ENCODE measurements around the gene SLU7.

SLU7 gene

DNA sequence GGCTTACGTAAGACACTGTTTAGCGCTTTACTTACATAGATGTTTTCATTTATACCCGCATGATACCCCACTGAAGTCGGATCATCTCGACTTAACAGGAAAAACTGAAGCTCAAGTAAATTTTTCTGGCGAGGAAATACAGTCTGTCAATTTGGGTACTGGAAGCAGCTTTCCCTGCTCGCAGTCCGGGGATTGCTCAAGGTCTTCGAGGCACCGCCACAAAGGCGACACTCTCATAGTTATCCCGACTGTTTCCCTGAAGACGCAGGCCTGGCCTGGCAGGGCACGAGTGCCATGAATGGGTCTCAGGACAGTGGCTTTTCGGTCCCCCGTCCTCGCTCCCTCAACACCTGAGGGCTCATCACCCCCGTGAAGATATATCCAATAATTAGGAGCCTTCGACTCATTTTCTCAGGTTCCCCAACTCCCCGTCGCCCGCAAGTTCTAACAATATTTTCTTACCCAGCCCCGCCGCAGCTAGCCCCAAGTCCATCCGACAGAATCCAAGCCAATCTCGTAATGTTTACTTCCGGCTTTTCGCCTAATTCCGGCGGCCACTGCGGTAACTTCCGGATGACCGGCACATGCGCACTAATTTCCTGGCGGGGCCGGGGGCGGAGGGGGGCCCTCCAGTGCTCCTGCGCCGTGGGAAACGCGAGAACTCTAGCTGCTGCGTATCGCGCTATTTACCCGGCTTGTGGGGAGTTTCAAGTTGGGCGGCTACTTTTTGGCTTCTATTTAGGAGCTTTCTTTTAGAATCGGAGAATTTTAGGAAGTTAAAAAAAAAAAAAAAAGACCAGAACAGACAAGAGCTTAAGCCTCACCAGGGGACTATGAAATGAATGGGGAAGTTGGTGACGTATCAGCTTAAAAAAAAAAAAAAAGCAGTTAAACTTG is at the start of gene SLU7:
Gene SLU7, minus strand, starts transcription at position 521 of the 897 bp plus-strand sequence. CDS start 3,787 bp downstream, outside the sequence.
- peak; percentile 92 for DNase-seq

DNA sequence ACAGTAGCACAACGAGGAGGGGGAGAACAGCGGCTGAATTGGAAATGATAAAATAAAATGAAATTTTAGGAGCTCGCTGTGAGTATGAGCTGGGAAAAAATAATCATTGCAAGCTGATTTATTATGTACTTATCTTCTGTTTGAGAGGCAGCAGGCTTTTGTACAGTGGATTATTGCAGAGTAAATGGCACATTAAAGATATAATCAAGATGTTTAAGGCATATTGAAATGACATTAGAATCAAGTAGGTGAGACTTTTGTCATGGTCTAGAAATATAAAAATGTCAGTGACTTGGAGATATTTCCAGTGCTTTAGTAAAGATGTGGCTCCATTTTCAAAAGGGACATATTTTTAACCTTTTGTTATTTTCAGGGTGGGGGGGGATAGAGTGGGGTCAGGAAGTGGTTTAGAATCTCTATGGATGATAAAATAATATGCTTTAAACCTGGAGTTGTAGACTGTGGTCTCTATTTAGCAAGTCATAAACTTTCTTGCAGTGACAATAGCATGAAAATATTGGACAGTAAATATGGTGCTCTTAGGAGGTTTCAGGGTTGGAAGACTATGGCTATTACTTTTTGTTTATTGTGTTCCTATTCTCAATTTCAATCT is 49.6 kb upstream of the SLU7 start:
- no peak for DNase-seq

DNA sequence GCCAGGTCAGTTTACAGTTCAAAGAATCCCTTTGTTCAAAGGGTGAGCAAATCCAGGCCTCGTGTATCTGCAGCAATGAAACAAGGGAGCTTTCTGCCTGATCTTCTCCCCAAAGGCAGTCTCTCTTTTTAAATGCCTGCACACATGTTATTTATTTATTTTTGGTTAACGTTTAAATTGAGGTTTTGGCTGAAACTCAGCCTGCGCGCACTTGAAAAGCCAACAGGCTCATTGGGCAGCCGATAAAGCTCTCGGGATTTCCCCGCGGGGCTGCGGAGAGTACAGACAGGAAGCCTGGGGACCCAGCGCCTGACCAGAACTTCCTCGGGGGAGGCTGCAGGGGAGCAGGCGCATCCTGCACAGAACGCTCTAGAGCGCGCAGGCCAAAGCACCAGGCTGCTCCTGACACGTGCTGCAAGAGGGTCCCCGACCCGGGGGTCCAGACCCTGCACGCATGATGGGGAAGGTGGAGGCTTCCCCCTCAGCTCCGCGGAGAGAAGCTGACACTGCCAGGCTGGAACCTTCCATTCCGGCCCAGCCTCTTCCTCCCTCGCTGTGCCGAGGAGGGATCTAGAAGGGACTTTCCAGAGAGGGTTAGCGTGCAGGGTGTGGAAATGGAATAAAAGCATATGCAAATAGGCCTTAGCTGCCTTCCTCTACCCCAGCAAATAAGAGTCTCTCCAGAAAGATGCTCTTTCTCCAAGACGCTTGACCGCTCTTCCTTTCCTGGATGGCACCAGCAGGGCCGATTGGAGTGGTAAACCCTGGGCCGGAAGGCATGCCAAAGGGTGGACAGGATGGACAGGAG is 48.9 kb upstream of the SLU7 start:
- peak; percentile 64 for DNase-seq

DNA sequence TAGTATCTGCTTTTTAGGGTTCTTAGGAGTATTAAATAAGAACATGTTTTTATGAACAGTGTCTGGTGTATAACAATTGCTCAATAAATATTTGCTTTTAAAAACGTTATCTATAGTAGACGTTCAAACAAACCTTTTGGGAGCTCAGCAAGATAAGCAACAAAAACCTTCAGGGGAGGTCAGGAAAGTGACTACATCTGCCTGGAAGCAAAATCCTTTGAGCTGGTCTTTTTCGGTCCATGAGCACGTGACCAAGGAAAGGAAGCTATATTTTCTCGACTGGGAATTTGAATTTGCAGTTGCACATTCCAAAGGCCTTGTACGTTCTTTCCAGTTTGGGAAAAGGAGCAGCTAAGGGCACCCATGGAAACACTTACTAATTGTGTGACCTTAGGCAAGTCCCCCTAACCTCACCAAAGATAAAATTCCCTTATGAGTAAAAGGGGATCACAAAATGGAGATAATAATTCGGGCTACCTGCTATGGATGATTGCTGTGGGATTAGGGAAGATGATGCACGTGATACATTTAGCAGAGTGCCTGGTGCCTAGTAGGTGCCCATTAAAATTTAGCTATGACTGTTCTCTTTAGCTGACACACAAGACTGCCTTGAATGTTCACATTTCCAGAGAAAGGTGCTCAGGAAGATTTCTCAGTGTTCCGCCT is 48.1 kb upstream of the SLU7 start:
- DNase-seq: no peak

DNA sequence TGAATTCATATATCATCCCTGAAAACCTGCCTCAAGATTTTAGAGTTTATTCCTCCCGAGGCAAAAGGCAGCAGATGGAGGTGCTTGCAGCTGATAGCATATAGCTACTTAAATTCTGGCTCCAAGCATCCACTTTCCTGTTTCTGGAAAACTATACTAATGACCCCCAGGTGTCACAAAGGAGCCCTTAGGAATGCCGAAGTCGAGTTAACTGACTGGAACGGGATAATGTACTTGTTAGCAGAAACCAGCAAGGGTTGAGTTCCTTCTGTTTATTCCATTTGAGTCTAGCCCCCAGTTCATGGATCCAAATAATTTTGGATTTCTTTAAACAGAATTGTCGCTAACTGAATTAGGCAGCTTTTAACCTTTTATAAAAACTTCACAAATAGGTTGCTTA is 47.2 kb upstream of the SLU7 start:
- no peak for DNase-seq

DNA sequence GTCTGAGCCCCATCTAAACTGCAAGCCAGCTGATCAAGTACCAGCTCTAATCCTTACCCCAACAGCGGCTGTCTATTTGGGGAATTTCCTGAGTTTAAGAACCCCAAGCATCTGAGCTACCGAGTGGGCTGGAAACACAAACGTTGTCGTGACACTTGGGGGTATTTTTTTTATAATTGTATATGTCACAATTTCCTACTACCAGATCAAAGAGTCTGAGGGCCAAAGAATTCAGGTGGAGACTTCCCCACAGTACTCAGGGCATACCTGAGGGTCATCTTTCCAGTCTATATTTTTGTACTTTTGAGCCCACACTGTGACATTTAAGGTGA is 45.6 kb upstream of the SLU7 start:
- DNase-seq: no peak

DNA sequence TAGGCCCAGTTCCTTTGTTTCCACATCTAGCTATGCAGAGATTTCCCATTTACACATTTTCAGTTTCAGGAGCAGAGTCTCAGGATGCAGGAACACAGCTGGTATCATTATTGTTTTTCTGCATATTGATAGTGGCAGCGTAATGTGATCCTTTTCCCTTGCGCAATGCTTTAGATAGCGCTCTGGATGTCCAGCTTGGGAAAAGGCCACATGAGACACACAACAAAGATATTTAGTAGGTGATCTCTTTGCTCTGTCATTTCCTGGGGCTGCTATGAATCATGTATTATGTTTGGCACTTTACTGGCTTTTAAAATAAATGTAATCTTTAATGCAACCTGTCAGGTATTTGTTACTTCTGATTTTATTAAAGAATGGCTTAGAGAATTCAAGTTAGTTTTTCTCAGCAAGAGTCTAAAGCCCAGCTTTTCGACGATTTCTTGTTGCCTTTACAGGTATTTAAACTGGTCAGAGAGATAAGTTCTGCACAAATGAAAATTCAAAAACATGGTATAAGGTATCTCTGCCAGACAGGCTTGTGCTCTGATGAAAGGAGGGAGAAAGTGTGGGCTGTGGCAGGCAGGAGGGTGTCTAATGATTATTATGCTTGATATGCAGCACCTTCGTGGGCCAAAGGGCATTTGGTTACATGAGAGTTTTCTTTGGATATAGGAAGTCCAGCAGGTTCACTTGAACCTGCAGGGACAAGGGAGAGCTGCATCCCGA is 45.0 kb upstream of the SLU7 start:
- DNase-seq: no peak

DNA sequence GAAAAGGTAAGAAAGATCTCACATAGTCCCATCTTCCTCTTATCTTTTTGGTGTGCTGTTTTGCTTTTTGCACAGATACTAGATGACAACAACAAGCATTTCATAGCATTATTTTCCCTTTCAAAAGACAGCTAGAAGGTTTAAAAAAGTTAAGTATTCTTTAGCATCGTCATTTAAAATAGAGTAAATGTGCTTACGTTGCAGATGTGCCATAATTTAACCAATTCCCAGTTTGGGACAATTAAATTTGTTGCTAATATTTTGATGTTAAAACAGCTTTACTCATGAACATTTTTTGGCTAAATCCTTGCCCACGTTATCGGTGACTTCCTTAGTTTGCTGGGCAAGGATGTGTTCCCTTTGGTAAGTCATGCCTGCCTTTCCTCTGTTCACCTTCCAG is 44.3 kb upstream of the SLU7 start:
- DNase-seq: no peak

DNA sequence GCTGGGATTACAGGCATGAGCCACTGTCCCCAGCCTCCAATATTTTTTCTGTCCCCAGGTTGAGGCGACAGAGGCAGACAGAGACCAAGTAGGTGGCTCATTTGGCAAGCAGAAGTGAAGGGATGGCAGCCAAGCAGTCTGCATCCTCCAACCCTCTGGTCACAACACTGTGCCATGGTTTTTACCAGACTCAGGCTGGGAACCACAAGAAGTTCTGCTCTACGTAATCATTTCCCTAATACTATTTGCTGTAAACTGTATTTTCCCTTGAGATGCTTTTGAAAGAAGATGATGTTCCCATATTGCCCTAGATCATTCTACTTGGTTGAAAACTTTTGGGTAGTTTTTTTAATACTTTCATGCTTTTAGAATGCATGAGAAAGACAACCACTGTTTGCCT is 43.3 kb upstream of the SLU7 start:
- no peak for DNase-seq

DNA sequence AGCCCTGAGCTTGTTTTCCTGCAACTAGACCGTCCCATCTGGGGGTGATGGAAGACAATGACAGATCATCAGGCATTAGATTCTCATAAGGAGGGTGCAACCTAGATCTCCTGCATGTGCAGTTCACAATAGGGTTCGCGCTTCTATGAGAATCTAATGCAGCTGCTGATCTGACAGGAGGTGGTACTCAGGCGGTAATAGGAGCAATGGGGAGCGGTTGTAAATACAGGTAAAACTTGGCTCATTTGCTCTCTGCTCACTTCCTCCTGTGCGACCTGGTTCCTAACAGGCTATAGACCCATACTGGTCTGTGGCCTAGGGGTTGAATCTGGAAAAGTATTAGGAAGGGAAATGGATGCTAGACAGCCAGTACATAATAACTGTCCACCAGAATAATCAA is 42.5 kb upstream of the SLU7 start:
- DNase-seq: no peak

DNA sequence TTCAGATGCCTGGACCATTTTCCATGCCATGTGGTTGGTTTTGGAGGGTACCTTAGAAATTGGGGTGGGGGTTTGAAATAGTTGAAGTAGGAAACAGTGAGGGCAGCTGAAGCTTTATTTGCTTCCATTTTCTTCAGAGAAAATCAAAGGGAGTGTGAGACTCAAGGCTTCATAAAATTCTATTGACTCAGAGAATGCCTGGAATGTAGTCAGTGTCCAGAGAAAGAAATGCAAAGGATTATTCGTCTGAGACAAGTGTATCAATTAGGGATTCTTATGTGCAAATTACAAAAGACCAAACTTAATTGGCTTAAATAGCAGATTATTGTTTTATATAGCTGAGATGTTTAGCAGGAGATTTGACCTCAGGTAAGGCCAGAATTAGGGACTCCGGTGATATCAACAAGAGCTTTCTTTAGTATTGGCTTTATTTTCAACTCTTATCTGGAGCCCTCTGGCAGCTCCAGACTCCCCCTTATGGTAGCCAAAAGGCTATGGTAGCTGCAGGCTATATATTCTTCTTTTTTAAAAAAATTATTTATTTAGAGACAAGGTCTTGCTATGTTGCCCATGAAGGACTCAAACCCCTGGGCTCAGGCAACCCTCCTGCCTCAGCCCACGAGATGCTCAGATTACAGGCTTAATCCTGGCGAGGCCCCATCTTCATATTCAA is 41.6 kb upstream of the SLU7 start:
- no peak for DNase-seq

DNA sequence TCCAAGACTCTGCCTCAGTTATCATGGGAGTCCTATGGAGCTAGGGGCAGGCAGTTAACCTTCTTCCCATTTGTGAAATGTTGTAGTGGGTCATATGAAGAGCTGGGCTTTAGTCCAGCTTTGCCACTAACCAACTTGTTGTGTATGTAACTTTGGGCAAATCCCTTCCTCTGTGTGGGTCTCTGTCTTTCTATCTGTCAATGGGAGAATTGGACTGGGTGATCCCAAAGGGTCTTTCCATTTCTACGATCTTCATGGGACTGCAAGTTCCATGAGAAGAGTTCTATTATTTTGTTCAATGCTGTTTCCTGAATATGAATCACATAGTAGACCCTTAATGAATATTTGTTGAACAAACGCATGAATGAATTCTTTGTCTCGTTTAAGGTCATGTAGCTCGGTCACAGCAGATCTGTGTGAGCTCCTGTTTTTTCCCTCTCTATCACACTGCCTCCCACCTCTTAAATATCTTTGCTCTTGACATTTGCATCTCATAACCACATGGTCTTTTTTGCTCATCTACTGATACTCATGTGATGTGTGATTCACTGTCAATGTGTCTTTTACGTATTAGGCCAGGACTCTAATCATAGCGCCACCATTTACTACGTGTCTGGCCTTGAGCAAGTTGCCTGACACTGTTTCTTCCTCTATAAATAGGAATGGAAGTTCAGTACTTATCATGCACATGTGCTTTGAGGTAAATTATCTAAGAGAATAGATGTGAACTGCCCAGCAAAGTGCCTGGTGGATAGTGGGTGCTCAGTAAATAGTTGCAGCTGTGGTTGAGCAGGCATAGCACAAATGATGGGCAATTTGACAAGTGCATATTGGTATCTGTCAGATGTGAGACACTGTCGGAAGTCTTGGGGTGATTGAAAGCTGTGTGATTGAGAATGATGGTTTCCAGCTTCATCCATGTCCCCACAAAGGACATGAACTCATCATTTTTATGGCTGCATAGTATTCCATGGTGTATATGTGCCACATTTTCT is 40.2 kb upstream of the SLU7 start:
- DNase-seq: no peak

DNA sequence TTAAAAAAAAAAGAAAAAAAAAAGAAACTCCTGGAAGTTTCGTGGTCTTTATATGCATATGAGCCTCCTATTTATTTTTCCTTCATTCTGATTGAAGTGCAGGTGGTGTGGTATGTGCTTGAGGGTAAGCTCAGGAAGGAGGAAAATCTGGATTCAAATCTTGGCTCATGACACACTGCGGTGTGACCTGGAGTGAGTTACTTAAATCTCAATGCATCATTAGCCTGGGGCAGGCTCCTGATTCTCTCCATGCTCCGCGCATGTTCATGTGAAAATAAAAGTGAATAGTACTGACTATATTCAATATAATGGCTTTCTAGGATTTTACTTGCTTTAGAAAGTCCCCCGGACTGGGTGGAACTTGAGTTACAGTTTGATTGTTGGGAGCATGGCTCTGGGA is 38.4 kb upstream of the SLU7 start:
- DNase-seq: no peak

DNA sequence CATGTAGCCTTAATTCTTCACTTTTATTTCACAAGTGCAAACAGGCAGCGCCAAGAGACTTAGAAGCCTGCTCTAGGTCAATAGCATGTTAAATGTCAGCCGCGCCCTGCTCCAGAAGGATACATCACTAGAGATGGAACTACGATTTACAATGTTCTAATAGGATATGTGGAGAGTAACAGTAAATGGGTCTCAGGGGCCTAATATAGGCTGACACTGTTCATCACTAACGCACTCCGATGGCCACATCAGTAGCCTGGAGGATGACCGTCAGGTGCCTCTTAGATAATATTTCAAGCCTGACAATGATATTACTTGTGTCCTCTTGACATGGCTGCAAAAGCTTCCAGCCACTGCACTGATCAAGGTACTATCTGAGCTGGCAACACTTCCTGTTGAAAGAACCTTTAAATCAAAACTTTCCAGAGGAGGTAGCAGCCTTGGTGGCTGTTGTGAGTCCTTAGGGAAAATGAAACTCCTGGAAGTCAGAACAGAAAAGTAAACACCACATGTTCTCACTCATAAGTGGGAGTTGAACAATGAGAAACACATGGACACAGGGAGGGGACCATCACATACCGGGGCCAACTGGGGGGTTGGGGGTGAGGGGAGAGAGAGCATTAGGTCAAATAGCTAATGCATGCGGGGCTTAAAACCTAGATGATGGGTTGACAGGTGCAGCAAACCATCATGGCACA is 37.7 kb upstream of the SLU7 start:
- DNase-seq: no peak

DNA sequence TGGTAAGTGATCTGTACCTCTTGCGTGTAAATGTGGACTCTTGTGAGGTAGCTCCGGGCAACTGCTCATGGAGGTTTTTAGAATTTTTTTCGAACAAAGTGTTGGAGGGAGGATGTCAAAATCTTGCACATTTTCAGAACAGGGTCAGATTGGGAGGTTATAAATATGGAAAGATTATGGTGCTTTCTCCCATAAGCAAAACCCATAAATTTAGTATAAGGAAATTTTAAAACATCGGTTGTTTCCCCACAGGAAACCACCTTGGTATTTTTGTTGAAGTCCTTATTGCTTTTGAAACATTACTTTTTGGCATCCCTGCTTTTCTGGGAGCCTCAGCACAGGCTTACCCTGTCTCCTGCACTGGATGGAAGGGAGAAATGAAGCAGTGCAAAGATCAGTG is 36.7 kb upstream of the SLU7 start:
- no peak for DNase-seq

DNA sequence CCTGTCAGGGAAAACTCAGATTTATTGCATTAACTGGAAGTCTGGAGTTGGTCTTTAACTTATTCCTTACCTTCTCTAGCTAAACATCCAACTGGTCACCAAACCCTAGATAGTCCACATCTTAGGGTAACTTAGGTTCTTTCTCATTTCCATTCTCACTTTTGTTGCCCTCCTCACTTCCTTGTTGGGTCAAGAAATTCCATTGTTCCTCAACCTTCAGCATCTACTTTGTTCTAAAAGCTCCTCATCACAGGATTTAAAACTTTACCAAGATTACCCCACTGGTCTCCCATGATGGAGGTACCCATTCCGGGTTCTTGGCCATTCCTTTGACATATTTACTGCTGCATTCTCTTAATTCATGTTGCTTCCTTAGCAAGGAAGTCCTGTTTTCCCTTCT is 34.9 kb upstream of the SLU7 start:
- DNase-seq: no peak

DNA sequence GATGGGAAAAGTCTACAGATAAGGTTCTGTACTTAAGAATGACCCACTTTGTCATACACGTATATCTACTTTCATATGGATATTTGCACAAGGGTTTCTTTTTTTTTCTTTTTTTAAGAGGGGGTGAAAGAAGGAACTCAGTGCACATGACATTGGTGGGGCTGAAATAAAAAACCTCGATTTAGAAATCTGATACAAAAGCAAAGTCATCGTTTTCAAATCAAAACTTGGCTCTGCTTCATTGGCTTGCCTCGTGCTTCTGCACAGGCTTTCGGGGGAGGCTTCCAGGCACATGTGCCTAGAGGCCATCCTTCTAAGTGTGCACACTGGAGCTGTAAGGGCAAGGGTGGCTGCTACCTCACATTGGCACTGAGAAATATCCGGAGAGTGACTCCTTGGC is 33.9 kb upstream of the SLU7 start:
- no peak for DNase-seq

DNA sequence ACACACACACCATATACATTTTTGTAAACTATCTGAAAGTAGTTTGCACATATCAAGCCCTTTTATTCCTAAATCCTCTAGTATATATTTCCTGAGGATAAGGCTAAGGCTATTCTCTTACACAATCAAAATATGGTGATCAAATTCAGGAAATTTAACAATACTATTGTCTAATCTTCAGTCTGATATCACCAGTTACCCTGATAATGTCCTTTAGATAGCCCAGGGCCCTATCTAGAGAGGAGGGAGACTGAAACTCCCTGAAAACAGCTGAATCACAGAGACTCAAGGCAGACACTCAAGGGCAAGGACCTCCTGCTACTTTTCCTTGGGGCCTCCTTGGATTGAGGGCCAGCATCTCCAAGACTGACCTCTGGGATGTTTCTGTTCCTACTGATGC is 33.2 kb upstream of the SLU7 start:
- no peak for DNase-seq

DNA sequence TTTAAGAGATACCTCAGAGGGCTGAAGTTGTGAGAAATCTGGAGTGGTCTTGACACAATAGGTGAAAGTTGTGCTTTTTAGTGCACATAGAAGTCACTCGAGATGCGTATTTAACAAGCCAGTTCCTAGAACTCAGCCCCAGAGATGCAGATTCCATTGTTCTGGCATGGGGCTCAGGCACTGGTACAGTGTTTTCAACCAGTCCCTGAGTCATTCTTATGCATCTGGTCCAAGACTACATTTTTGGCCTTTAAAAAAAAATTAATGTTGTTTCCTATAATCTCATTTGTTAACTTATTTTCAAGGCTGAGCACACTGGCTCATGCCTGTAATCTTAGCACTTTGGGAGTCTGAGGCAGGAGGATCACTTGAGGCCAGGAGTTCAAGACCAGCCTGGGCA is 32.4 kb upstream of the SLU7 start:
- no peak for DNase-seq

Measured in activated CD4-positive, alpha-beta T cell treated with anti-CD3 and anti-CD28 coated beads, Interleukin-2, amount 50 U/mL, for 1 hour (primary cell).